PC-9 (cell line): ENCODE data around the gene CELSR3. TPM values are rescaled to one million over a fixed set of nuclear protein-coding genes. Genes with fewer than 3 reads are reported as not detected.

Source experiments
- BruUV-seq: library from RNA; stranded (reverse); fragments of 400-500 nt; replicated peaks from 2 replicates; lab custom pipeline; 2021; lab: Mats Ljungman, UMichigan
- CTCF ChIA-PET: fragments of 300-600 bp; sonication (Branson Sonifier 250); formaldehyde crosslinking; loops from one replicate; lab custom pipeline; 2022; ENCODE audit warnings: antibody characterized with exemption; lab: Charles Lee
- POLR2A ChIA-PET: fragments of 300-600 bp; sonication (Branson Sonifier 250); formaldehyde crosslinking; loops from one replicate; lab custom pipeline; 2022; ENCODE audit warnings: antibody characterized with exemption; ENCODE audit not compliant: unreplicated experiment; lab: Charles Lee
- DNase-seq, 2 experiments: peaks; one replicate each; pipeline versions ENCODE4 v3.0.0 to v3.0.0-alpha.2; 2015 to 2022; ENCODE audit warnings: mixed read lengths in 1 of 2
- H2AFZ ChIP-seq: fragments of 200-600 bp; sonication (generic); 2 replicates; pipeline ENCODE4 v1.8.1; 2017; ENCODE audit warnings: antibody characterized with exemption
- H3F3A ChIP-seq: fragments of 200-600 bp; sonication (generic); 2 replicates; pipeline ENCODE4 v1.8.1; 2017; ENCODE audit warnings: antibody characterized with exemption, mild to moderate bottlenecking, low read depth; ENCODE audit not compliant: insufficient read depth
- H3K27ac ChIP-seq: fragments of 200-600 bp; sonication (generic); 2 replicates; pipeline ENCODE4 v1.6.1; 2016; ENCODE audit warnings: mixed run types
- H3K27me3 ChIP-seq: fragments of 200-600 bp; sonication (generic); 2 replicates; pipeline ENCODE4 v1.6.1; 2016; ENCODE audit warnings: low read depth, mixed run types; ENCODE audit not compliant: insufficient read depth
- H3K36me3 ChIP-seq: fragments of 200-600 bp; sonication (generic); 2 replicates; pipeline ENCODE4 v1.6.1; 2016; ENCODE audit warnings: low read depth, mixed run types
- H3K4me1 ChIP-seq: fragments of 200-600 bp; sonication (generic); replicated peaks from 2 replicates; pipeline ENCODE4 v1.6.1; 2016; ENCODE audit warnings: mixed run types; ENCODE audit not compliant: insufficient read depth
- H3K4me2 ChIP-seq: fragments of 200-600 bp; sonication (generic); 2 replicates; pipeline ENCODE4 v1.6.1; 2017; ENCODE audit warnings: mixed run types
- H3K4me3 ChIP-seq: fragments of 200-600 bp; sonication (generic); 2 replicates; pipeline ENCODE4 v1.6.1; 2016; ENCODE audit warnings: mixed run types
- H3K79me2 ChIP-seq: fragments of 200-600 bp; sonication (generic); 2 replicates; pipeline ENCODE4 v1.6.1; 2017; ENCODE audit warnings: low read depth, mixed run types
- H3K9me2 ChIP-seq: fragments of 200-600 bp; sonication (generic); 2 replicates; pipeline ENCODE4 v1.8.1; 2017; ENCODE audit warnings: mild to moderate bottlenecking; ENCODE audit not compliant: insufficient read depth
- H3K9me3 ChIP-seq: fragments of 200-600 bp; sonication (generic); 2 replicates; pipeline ENCODE4 v1.8.1; 2016; ENCODE audit warnings: low read depth; ENCODE audit not compliant: insufficient read depth
- H4K20me1 ChIP-seq: fragments of 200-600 bp; sonication (generic); 2 replicates; pipeline ENCODE4 v1.8.1; 2017; ENCODE audit not compliant: insufficient read depth
- CTCF ChIP-seq: fragments of 200-600 bp; sonication (generic); conservative IDR thresholded peaks from 2 replicates; pipeline ENCODE4 v1.6.1; 2017; ENCODE audit warnings: mixed run types, antibody characterized with exemption, mild to moderate bottlenecking, moderate library complexity
- EZH2 ChIP-seq: fragments of 200-600 bp; sonication (generic); IDR thresholded peaks from 2 replicates; pipeline ENCODE4 v1.8.0; 2017; ENCODE audit warnings: antibody characterized with exemption, low read depth
- intact Hi-C: fragments of 100-400 bp; cut with micrococcal nuclease; formaldehyde crosslinking; loops from one replicate; pipeline ENCODE4 v1.10.0; 2022; ENCODE audit not compliant: unreplicated experiment
- total RNA-seq: library from RNA; stranded (reverse); gene quantifications from 2 replicates; pipeline ENCODE4 v1.2.3, GENCODE V29; 2021

The CELSR3 gene
- total RNA-seq, 1 experiment from 2014 or later, result 9.9 TPM

GRCh38 chr3:48681541-48681880, 18.8 kb upstream of the CELSR3 start:
- TF ChIP-seq CTCF (no peak), EZH2 (no peak)
- no peaks in the 10 kb centered on the region; the same call in 1 of the 2 replicates for H4K20me1 ChIP-seq
- POLR2A ChIA-PET, result no interaction called here
- H3F3A ChIP-seq, result peaks cover 3% of the 10 kb centered on the region
- intact Hi-C loops, result no loop called here
- H3K79me2 ChIP-seq, result peaks cover 21% of the 10 kb centered on the region
- H3K9me3 ChIP-seq, result no peaks in the 10 kb centered on the region
- CTCF ChIA-PET, result no interaction called here
- H3K4me3 ChIP-seq, result no peak overlapping the region
- H3K4me2 ChIP-seq, result no peak overlapping the region
- no peak overlapping the region for H3K27ac ChIP-seq
- peaks cover 17% of the 10 kb centered on the region for H3K4me1 ChIP-seq
- BruUV-seq, result no TSS peak
- no peaks in the 10 kb centered on the region for H3K36me3 ChIP-seq
- DNase-seq, result no peak
- no peak overlapping the region for H2AFZ ChIP-seq
- no peaks in the 10 kb centered on the region for H3K9me2 ChIP-seq
- H3K27me3 ChIP-seq, result no peaks in the 10 kb centered on the region

- intact Hi-C loops, result no loop called here
- CTCF ChIA-PET, result no interaction called here
Measured at GRCh38 chr3:48680811-48681540, 18.3 kb upstream of the CELSR3 start.

More at GRCh38 chr3:48680811-48681540, 18.3 kb upstream of the CELSR3 start:
- peaks cover 21% of the 10 kb centered on the region for H3K79me2 ChIP-seq
- H3K9me3 ChIP-seq, result no peaks in the 10 kb centered on the region
- no peaks in the 10 kb centered on the region for H3K27me3 ChIP-seq
- H3K36me3 ChIP-seq, result no peaks in the 10 kb centered on the region
- no peak for TF ChIP-seq CTCF
- no peak for TF ChIP-seq EZH2
- H3K27ac ChIP-seq, result no peak overlapping the region
- H3K9me2 ChIP-seq, result no peaks in the 10 kb centered on the region
- H3F3A ChIP-seq, result no peaks in the 10 kb centered on the region
- H4K20me1 ChIP-seq, result no peaks in the 10 kb centered on the region; the same call in 1 of the 2 replicates
- H2AFZ ChIP-seq, result no peak overlapping the region
- POLR2A ChIA-PET, result no interaction called here
- DNase-seq, result no peak
- no peak overlapping the region for H3K4me2 ChIP-seq
- BruUV-seq, result no TSS peak
- H3K4me1 ChIP-seq, result peaks cover 17% of the 10 kb centered on the region
- no peak overlapping the region for H3K4me3 ChIP-seq
